Loucy (cell line): ENCODE measurements around the gene BRK1.

Experiments
- CTCF ChIP-seq: fragments of 200-600 bp; sonication (generic); conservative IDR thresholded peaks from 2 replicates; pipeline ENCODE4 v1.5.1; 2014; ENCODE audit warnings: mild to moderate bottlenecking, antibody characterized with exemption, low read length
- EZH2phosphoT487 ChIP-seq: fragments of 200-600 bp; IDR thresholded peaks from 2 replicates; pipeline ENCODE4 v1.6.1; 2018; ENCODE audit warnings: antibody characterized with exemption, mild to moderate bottlenecking, moderate library complexity, borderline replicate concordance

- TF ChIP-seq CTCF (no peak), EZH2phosphoT487 (no peak)
Measured at GRCh38 chr3:10155658-10156057, 40.2 kb downstream of the BRK1 start.
